ENCODE results near the gene ATXN1. TPM values are rescaled to one million over a fixed set of nuclear protein-coding genes. Genes with fewer than 3 reads are reported as not detected.
A peak's percentile ranks its signal among the peaks of the same experiment; 100 is the strongest.

The ATXN1 gene
- total RNA-seq, 4 donors from 2014 or later = 38.7 to 78.3 (median 62.6) TPM

- Histone ChIP-seq H3K27ac (peak overlapping the region in 2 of 4 donors; percentile 38 to 54), H3K36me3 (peaks cover 0 to 12% of the 10 kb centered on the region in 2 donors), H3K4me3 (no peak overlapping the region), H3K9me3 (no peaks in the 10 kb centered on the region), H3K27me3 (no peaks in the 10 kb centered on the region), H3K4me1 (peaks cover 3 to 57% (median 19%) of the 10 kb centered on the region in 3 donors)
- WGBS, 2 donors (ENCODE audit: low coverage in 1 of 2) = 53% methylated on average over 2 of the region's 2 CpGs; no CpG with 5 or more reads in 1 of the 2 donors
- TF ChIP-seq POLR2A (IDR thresholded peaks at IDR 0.05) (no peak), POLR2AphosphoS5 (IDR thresholded peaks at IDR 0.05) (no peak), EP300 (IDR thresholded peaks at IDR 0.05) (no peak)
- TF ChIP-seq, protein P1, sequence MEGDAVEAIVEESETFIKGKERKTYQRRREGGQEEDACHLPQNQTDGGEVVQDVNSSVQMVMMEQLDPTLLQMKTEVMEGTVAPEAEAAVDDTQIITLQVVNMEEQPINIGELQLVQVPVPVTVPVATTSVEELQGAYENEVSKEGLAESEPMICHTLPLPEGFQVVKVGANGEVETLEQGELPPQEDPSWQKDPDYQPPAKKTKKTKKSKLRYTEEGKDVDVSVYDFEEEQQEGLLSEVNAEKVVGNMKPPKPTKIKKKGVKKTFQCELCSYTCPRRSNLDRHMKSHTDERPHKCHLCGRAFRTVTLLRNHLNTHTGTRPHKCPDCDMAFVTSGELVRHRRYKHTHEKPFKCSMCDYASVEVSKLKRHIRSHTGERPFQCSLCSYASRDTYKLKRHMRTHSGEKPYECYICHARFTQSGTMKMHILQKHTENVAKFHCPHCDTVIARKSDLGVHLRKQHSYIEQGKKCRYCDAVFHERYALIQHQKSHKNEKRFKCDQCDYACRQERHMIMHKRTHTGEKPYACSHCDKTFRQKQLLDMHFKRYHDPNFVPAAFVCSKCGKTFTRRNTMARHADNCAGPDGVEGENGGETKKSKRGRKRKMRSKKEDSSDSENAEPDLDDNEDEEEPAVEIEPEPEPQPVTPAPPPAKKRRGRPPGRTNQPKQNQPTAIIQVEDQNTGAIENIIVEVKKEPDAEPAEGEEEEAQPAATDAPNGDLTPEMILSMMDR (IDR thresholded peaks at IDR 0.05) = no peak
- ATAC-seq = no peak
These were observed 13.3 kb downstream of the ATXN1 start for GRCh38 chr6:16748025-16748319.

- TF ChIP-seq POLR2AphosphoS5 (IDR thresholded peaks at IDR 0.05) (no peak), EP300 (IDR thresholded peaks at IDR 0.05) (no peak), POLR2A (IDR thresholded peaks at IDR 0.05) (no peak)
- TF ChIP-seq, protein P1 (IDR thresholded peaks at IDR 0.05) = no peak
- Histone ChIP-seq H3K4me1 (peaks cover 3 to 53% (median 19%) of the 10 kb centered on the region in 3 donors), H3K9me3 (no peaks in the 10 kb centered on the region), H3K27me3 (no peaks in the 10 kb centered on the region), H3K27ac (peak overlapping the region in 3 of 4 donors; percentile 32 to 54 (median 38)), H3K36me3 (peaks cover 0 to 10% of the 10 kb centered on the region in 2 donors), H3K4me3 (no peak overlapping the region)
- ATAC-seq = no peak
- 33 to 41% methylated on average over 12 to 13 of the region's 13 CpGs for WGBS, 2 donors (ENCODE audit: low coverage in 1 of 2)
These were observed 13.8 kb downstream of the ATXN1 start for GRCh38 chr6:16747232-16748024.

DNA sequence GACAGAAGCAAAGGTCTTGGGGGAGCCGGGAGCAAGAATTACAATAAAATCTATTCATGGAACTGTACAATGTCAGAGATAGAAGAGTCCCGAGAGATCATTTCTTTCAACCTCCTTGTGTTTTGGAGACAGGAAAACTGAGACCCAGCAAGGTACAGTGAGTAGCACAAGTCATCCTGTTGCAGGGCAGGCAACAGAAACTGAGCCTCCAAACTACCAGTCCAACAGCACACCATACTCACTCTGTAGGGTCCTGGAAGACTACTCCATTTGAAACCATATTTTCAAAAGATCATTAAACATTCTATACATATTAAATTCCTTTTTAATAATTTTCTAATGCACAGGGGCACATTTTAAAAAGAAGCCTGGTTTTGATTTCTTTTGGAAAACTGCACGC lies 14.4 kb downstream of the ATXN1 start:
- Histone ChIP-seq H3K36me3 (peaks cover 0 to 7% of the 10 kb centered on the region in 2 donors), H3K4me3 (no peak overlapping the region), H3K27me3 (no peaks in the 10 kb centered on the region), H3K4me1 (peaks cover 3 to 54% (median 19%) of the 10 kb centered on the region in 3 donors), H3K27ac (peak overlapping the region in 2 of 4 donors; percentile 38 to 54), H3K9me3 (no peaks in the 10 kb centered on the region)
- WGBS, 2 donors (ENCODE audit: low coverage in 1 of 2) = 48 to 52% methylated on average over 3 of the region's 3 CpGs
- no peak for ATAC-seq
- no peak for TF ChIP-seq POLR2A (IDR thresholded peaks at IDR 0.05)
- TF ChIP-seq EP300 (IDR thresholded peaks at IDR 0.05) = no peak
- TF ChIP-seq, protein P1 (IDR thresholded peaks at IDR 0.05) = no peak
- no peak for TF ChIP-seq POLR2AphosphoS5 (IDR thresholded peaks at IDR 0.05)

DNA sequence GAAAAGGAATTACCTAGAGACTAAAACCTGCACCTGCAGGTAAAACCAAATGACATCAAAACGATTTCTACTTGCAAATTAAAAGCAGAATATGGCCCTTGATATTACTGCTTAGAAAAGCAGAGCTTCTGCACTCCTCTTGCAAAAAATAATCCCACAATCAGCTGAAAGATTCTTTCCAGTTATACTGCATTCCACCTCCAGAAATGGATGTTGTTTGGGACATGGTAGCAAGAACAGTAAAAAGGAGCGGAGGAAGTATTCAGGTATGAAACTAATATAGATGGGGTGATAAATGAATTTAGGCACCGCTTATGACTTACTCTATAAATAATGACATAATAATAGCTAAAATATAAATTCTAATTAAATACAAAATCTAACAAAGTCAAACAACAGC lies 14.9 kb downstream of the ATXN1 start:
- no peaks in the 10 kb centered on the region for H3K9me3 ChIP-seq
- peaks cover 0 to 6% of the 10 kb centered on the region in 2 donors for H3K36me3 ChIP-seq
- ATAC-seq = no peak
- H3K27me3 ChIP-seq = no peaks in the 10 kb centered on the region
- TF ChIP-seq POLR2AphosphoS5 (IDR thresholded peaks at IDR 0.05) = no peak
- TF ChIP-seq POLR2A (IDR thresholded peaks at IDR 0.05) = no peak
- TF ChIP-seq EP300 (IDR thresholded peaks at IDR 0.05) = no peak
- TF ChIP-seq, protein P1 (IDR thresholded peaks at IDR 0.05) = no peak
- no peak overlapping the region for H3K4me3 ChIP-seq
- peak overlapping the region in 1 of 4 donors; percentile 54 for H3K27ac ChIP-seq
- WGBS, 2 donors (ENCODE audit: low coverage in 1 of 2) = 28 to 54% methylated on average over 3 of the region's 3 CpGs
- peaks cover 3 to 58% (median 19%) of the 10 kb centered on the region in 3 donors for H3K4me1 ChIP-seq

All from gastroesophageal sphincter (tissue), 4 donors.